ENCODE data around the gene SLIT1.

SLIT1 gene

GRCh38 chr10:97171001-97171400 lies 14.8 kb downstream of the SLIT1 start:
- DNase-seq (ENCODE audit: low spot score), result no peak

- DNase-seq (ENCODE audit: low spot score), result no peak
These were observed 15.7 kb downstream of the SLIT1 start for GRCh38 chr10:97169911-97170693.

- no peak for DNase-seq (ENCODE audit: low spot score)
These were observed 16.7 kb downstream of the SLIT1 start for GRCh38 chr10:97169063-97169462.

- DNase-seq (ENCODE audit: low spot score), result no peak
These were observed 17.1 kb downstream of the SLIT1 start for GRCh38 chr10:97168645-97169044.

GRCh38 chr10:97165499-97165898 lies 20.3 kb downstream of the SLIT1 start:
- no peak for DNase-seq (ENCODE audit: low spot score)

- no peak for DNase-seq (ENCODE audit: low spot score)
These were observed 21.8 kb downstream of the SLIT1 start for GRCh38 chr10:97163781-97164501.

- DNase-seq (ENCODE audit: low spot score), result no peak
These were observed 22.6 kb downstream of the SLIT1 start for GRCh38 chr10:97163181-97163580.

- no peak for DNase-seq (ENCODE audit: low spot score)
These were observed 26.0 kb downstream of the SLIT1 start for GRCh38 chr10:97159646-97160305.

- DNase-seq (ENCODE audit: low spot score), result peak; percentile 42
These were observed 28.1 kb downstream of the SLIT1 start for GRCh38 chr10:97157578-97158095.

- no peak for DNase-seq (ENCODE audit: low spot score)
These were observed 31.0 kb downstream of the SLIT1 start for GRCh38 chr10:97154781-97155180.

GRCh38 chr10:97154162-97154561 lies 31.6 kb downstream of the SLIT1 start:
- DNase-seq (ENCODE audit: low spot score), result no peak

- no peak for DNase-seq (ENCODE audit: low spot score)
These were observed 32.4 kb downstream of the SLIT1 start for GRCh38 chr10:97153270-97153850.

GRCh38 chr10:97151307-97151914 lies 34.3 kb downstream of the SLIT1 start:
- DNase-seq (ENCODE audit: low spot score), result no peak

GRCh38 chr10:97150616-97151015 lies 35.1 kb downstream of the SLIT1 start:
- no peak for DNase-seq (ENCODE audit: low spot score)

GRCh38 chr10:97150013-97150595 lies 35.7 kb downstream of the SLIT1 start:
- DNase-seq (ENCODE audit: low spot score), result no peak

- DNase-seq (ENCODE audit: low spot score), result no peak
These were observed 36.7 kb downstream of the SLIT1 start for GRCh38 chr10:97149079-97149531.

GRCh38 chr10:97144297-97144696 lies 41.5 kb downstream of the SLIT1 start:
- DNase-seq (ENCODE audit: low spot score), result no peak

- no peak for DNase-seq (ENCODE audit: low spot score)
These were observed 42.9 kb downstream of the SLIT1 start for GRCh38 chr10:97142834-97143233.

- DNase-seq (ENCODE audit: low spot score), result no peak
These were observed 44.6 kb downstream of the SLIT1 start for GRCh38 chr10:97140902-97141745.

- DNase-seq (ENCODE audit: low spot score), result no peak
These were observed 45.5 kb downstream of the SLIT1 start for GRCh38 chr10:97140049-97140846.
